ENCODE data around the gene PIGU. TPM values are rescaled to one million over a fixed set of nuclear protein-coding genes. Genes with fewer than 3 reads are reported as not detected.

PIGU gene
- total and polyA plus RNA-seq, 2 of the 13 experiments (the other 11 are each of a cell fraction or from before 2014, with no cell fraction given) = 45.5 to 231 TPM

DNA sequence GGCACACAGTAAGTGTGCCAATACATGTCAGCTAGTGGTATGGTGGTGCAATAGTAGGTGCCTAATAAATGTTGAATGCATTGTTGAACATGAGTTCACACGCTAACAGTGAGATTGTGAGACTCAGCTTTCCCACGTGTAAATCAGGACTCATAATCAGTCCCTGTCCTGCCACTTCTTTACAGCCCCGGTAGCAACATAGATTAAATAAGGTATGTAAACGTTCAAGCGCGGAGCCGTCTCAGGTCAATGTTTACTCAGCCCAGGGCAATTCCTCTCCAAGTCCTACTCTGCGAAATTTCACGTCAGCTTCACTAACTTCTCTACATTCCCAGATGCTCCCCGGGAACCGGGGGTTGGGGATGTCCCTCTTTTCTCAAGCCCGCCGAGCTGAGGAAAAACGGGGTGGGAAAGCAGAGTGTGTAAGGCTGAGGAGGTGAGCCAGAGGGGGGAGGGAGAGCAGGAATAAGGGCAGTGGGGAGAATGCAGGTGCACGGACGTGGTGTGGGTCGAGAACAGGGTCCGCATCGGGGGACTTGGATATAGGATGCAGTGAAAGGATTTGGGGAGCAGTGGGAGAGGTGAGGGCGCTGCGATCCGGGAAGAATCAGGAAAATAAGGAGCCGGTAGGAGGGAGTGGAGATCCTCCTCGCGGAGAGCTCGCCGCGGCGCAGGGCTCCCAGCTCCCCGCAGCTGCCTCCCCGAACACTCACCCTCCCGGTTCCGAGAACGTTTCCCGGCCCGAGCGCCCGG, 26.7 kb upstream of the PIGU start (continued):
- TF ChIP-seq, protein P1, sequence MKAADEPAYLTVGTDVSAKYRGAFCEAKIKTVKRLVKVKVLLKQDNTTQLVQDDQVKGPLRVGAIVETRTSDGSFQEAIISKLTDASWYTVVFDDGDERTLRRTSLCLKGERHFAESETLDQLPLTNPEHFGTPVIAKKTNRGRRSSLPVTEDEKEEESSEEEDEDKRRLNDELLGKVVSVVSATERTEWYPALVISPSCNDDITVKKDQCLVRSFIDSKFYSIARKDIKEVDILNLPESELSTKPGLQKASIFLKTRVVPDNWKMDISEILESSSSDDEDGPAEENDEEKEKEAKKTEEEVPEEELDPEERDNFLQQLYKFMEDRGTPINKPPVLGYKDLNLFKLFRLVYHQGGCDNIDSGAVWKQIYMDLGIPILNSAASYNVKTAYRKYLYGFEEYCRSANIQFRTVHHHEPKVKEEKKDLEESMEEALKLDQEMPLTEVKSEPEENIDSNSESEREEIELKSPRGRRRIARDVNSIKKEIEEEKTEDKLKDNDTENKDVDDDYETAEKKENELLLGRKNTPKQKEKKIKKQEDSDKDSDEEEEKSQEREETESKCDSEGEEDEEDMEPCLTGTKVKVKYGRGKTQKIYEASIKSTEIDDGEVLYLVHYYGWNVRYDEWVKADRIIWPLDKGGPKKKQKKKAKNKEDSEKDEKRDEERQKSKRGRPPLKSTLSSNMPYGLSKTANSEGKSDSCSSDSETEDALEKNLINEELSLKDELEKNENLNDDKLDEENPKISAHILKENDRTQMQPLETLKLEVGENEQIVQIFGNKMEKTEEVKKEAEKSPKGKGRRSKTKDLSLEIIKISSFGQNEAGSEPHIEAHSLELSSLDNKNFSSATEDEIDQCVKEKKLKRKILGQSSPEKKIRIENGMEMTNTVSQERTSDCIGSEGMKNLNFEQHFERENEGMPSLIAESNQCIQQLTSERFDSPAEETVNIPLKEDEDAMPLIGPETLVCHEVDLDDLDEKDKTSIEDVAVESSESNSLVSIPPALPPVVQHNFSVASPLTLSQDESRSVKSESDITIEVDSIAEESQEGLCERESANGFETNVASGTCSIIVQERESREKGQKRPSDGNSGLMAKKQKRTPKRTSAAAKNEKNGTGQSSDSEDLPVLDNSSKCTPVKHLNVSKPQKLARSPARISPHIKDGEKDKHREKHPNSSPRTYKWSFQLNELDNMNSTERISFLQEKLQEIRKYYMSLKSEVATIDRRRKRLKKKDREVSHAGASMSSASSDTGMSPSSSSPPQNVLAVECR (CRISPR knock-in tag; IDR thresholded peaks at IDR 0.05; ENCODE audit: borderline replicate concordance) = peak; percentile 29; the same call in 1 of the 2 replicates
- TF ChIP-seq RFX3 (CRISPR knock-in tag; IDR thresholded peaks at IDR 0.05) (no peak), MED8 (CRISPR knock-in tag; IDR thresholded peaks at IDR 0.05; ENCODE audit: insufficient replicate concordance) (no peak), SMYD3 (CRISPR knock-in tag; IDR thresholded peaks at IDR 0.05) (peak; percentile 44), ZNF781 (CRISPR knock-in tag; IDR thresholded peaks at IDR 0.05; ENCODE audit: borderline replicate concordance, not compliant biosample characterization) (peak; percentile 87), ZNF713 (CRISPR knock-in tag; IDR thresholded peaks at IDR 0.05) (peak; percentile 56; the same call in 1 of the 2 replicates), TP53 (CRISPR knock-in tag; conservative IDR thresholded peaks at IDR 0.05) (peak; percentile 85; the same call in 1 of the 2 replicates), KMT2A (CRISPR knock-in tag; IDR thresholded peaks at IDR 0.05) (no peak), ZNF496 (CRISPR knock-in tag; IDR thresholded peaks at IDR 0.05; ENCODE audit: insufficient replicate concordance) (no peak), ESRRA (CRISPR knock-in tag; IDR thresholded peaks at IDR 0.05; ENCODE audit: low read depth) (0 out of 2 replicates have a peak, but pooled peaks have one; percentile 7), FOSL2 (CRISPR knock-in tag; IDR thresholded peaks at IDR 0.05) (peak; percentile 24; the same call in 1 of the 2 replicates), ZKSCAN5 (CRISPR knock-in tag; IDR thresholded peaks at IDR 0.05) (no peak), ZNF557 (CRISPR knock-in tag; IDR thresholded peaks at IDR 0.05) (peak; percentile 44; the same call in 1 of the 2 replicates)
- TF ChIP-seq, protein P2, sequence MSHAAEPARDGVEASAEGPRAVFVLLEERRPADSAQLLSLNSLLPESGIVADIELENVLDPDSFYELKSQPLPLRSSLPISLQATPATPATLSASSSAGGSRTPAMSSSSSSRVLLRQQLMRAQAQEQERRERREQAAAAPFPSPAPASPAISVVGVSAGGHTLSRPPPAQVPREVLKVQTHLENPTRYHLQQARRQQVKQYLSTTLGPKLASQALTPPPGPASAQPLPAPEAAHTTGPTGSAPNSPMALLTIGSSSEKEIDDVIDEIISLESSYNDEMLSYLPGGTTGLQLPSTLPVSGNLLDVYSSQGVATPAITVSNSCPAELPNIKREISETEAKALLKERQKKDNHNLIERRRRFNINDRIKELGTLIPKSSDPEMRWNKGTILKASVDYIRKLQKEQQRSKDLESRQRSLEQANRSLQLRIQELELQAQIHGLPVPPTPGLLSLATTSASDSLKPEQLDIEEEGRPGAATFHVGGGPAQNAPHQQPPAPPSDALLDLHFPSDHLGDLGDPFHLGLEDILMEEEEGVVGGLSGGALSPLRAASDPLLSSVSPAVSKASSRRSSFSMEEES (CRISPR knock-in tag; IDR thresholded peaks at IDR 0.05) = peak; percentile 66
- TF ChIP-seq, protein P3, sequence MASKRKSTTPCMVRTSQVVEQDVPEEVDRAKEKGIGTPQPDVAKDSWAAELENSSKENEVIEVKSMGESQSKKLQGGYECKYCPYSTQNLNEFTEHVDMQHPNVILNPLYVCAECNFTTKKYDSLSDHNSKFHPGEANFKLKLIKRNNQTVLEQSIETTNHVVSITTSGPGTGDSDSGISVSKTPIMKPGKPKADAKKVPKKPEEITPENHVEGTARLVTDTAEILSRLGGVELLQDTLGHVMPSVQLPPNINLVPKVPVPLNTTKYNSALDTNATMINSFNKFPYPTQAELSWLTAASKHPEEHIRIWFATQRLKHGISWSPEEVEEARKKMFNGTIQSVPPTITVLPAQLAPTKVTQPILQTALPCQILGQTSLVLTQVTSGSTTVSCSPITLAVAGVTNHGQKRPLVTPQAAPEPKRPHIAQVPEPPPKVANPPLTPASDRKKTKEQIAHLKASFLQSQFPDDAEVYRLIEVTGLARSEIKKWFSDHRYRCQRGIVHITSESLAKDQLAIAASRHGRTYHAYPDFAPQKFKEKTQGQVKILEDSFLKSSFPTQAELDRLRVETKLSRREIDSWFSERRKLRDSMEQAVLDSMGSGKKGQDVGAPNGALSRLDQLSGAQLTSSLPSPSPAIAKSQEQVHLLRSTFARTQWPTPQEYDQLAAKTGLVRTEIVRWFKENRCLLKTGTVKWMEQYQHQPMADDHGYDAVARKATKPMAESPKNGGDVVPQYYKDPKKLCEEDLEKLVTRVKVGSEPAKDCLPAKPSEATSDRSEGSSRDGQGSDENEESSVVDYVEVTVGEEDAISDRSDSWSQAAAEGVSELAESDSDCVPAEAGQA (IDR thresholded peaks at IDR 0.05; ENCODE audit: low read depth) = no peak; the same call in 1 of the 2 replicates
- TF ChIP-seq, protein P3 (CRISPR knock-in tag; IDR thresholded peaks at IDR 0.05; ENCODE audit: borderline replicate concordance) = 0 out of 2 replicates have a peak, but pooled peaks have one; percentile 17
